Cardiac muscle cell (in vitro differentiated cells and primary cell): Measurements from ENCODE around the gene MAN1B1. TPM values are rescaled to one million over a fixed set of nuclear protein-coding genes. Genes with fewer than 3 reads are reported as not detected.
A peak's percentile ranks its signal among the peaks of the same experiment; 100 is the strongest.

Experiments used
- DNase-seq, 2 donors: peaks; one replicate each; pipeline versions ENCODE4 v3.0.0 to v3.0.0-alpha.2; 2010 to 2017; ENCODE audit warnings: low read depth in 1 of 2, low spot score in 1 of 2
- H3K27ac ChIP-seq: fragments of 200-600 bp; sonication (generic); 2 replicates; pipeline ENCODE4 v1.5.1; 2016
- H3K27me3 ChIP-seq: fragments of 200-600 bp; sonication (generic); 2 replicates; pipeline ENCODE4 v1.6.0; 2016; ENCODE audit warnings: control low read depth
- H3K36me3 ChIP-seq: fragments of 200-600 bp; sonication (generic); 2 replicates; pipeline ENCODE4 v1.5.1; 2016; ENCODE audit warnings: control low read depth
- H3K4me1 ChIP-seq: fragments of 200-600 bp; sonication (generic); 2 replicates; pipeline ENCODE4 v1.8.1; 2017; ENCODE audit warnings: low read depth, mild to moderate bottlenecking, mixed run types
- H3K4me3 ChIP-seq: fragments of 200-600 bp; sonication (generic); 2 replicates; pipeline ENCODE4 v1.5.1; 2016; ENCODE audit warnings: mild to moderate bottlenecking
- H3K9me3 ChIP-seq: fragments of 200-600 bp; sonication (generic); 2 replicates; pipeline ENCODE4 v1.5.1; 2017; ENCODE audit warnings: low read depth, mild to moderate bottlenecking, control low read depth
- polyA plus RNA-seq: library from polyadenylated mRNA; unstranded; fragments of >200 nt; fragmentation: Nextera tagmentation; extraction: Ambion mirVana; gene quantifications from 2 replicates; pipeline ENCODE4 v1.2.1, GENCODE V29; 2016
- total RNA-seq: library from RNA; depleted of rRNA; stranded (reverse); fragments of >200 nt; gene quantifications from 2 replicates; pipeline ENCODE4 v1.2.3, GENCODE V29; 2016
- TF ChIP-seq, protein P1 (sequence below): IDR thresholded peaks from 2 replicates; pipeline ENCODE4 v1.5.1; 2012; ENCODE audit warnings: low read depth, mild to moderate bottlenecking, low read length

Gene MAN1B1
- total and polyA plus RNA-seq, 2 experiments from 2014 or later, result 67.6 to 73.3 TPM

DNA sequence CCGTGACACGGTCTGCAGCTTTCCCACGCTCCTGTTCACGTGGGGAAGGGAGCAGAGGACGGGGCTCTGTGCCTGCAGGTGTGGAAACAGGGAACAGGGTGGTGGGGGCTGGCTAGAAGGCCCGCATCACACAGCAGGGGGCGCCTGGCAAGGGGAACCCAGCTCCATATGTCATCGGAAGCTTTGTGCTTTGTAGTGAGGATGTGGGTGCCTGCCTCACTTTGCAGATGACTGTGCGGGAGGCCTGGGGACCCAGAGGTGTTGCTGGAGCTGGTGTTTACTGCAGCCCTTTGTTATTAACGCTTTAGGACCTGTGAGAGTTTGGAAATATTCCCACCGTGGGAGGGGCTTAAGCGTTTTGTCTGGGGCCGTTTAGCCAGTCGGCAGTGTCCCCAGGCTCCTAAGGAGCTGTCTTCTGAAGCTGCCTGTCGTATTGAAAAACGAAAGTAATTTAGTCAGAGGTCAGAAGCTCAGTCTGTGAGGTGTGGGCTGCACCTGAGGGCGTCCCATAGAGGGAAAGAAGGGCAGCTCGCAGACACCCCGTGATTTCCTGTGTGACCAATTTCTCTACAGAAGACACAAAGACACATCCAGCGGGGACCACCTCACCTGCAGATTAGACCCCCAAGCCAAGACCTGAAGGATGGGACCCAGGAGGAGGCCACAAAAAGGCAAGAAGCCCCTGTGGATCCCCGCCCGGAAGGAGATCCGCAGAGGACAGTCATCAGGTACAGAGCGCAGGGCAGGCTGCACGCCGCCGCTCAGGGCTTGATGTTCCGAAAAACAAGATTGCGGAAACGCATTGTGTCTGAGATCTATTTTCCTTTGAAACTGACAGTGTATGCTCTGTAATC is 9.1 kb downstream of the MAN1B1 start:
- no peak overlapping the region for H3K4me3 ChIP-seq
- DNase-seq, result no peak
- no peaks in the 10 kb centered on the region for H3K4me1 ChIP-seq
- H3K36me3 ChIP-seq, result peaks cover 12% of the 10 kb centered on the region
- no peaks in the 10 kb centered on the region for H3K27me3 ChIP-seq
- no peaks in the 10 kb centered on the region for H3K9me3 ChIP-seq
- TF ChIP-seq, protein P1, sequence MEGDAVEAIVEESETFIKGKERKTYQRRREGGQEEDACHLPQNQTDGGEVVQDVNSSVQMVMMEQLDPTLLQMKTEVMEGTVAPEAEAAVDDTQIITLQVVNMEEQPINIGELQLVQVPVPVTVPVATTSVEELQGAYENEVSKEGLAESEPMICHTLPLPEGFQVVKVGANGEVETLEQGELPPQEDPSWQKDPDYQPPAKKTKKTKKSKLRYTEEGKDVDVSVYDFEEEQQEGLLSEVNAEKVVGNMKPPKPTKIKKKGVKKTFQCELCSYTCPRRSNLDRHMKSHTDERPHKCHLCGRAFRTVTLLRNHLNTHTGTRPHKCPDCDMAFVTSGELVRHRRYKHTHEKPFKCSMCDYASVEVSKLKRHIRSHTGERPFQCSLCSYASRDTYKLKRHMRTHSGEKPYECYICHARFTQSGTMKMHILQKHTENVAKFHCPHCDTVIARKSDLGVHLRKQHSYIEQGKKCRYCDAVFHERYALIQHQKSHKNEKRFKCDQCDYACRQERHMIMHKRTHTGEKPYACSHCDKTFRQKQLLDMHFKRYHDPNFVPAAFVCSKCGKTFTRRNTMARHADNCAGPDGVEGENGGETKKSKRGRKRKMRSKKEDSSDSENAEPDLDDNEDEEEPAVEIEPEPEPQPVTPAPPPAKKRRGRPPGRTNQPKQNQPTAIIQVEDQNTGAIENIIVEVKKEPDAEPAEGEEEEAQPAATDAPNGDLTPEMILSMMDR, result peak; percentile 11
- H3K27ac ChIP-seq, result no peak overlapping the region

DNA sequence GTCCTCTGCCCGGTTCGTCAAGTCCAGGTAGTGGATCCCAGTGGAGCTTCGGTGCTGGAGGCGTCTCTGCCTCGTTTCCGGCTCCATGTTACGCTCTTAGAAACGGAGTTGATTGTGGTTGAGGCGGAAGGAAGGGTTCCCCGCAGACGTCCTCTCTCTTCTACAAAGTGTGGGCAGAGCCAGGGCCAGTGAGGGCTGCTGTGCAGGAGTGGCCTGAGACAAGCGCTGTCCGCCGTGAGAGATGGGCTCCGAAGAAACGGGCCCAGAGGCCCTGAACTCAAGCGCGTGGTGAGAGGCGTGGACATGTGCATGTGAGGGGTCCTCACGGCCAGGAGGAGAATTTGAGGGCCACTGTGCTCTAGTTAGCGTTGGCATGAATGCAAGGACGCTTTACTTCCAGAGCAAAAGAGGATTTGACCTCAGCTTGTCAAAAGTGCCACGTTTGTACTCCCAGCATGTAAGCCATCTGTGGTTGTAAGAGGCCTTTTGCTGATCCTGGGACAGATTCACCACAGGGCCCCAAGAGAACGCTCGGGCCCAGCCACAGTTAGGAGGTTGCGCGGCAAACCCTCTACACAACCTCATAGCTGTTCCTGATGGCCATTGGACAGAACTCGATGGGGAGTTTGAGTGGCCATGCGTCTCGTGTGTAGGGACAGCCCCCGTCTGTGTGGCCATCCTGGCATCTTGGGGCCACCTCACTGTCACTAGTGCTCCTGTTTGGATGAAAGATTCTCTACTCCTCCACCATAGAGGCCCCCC is 10.2 kb downstream of the MAN1B1 start:
- TF ChIP-seq, protein P1, result no peak
- Histone ChIP-seq H3K27me3 (no peaks in the 10 kb centered on the region), H3K27ac (no peak overlapping the region), H3K36me3 (peaks cover 15% of the 10 kb centered on the region), H3K9me3 (no peaks in the 10 kb centered on the region), H3K4me1 (no peaks in the 10 kb centered on the region), H3K4me3 (no peak overlapping the region)
- no peak for DNase-seq

- Histone ChIP-seq H3K36me3 (peaks cover 15% of the 10 kb centered on the region), H3K4me1 (no peaks in the 10 kb centered on the region), H3K9me3 (no peaks in the 10 kb centered on the region), H3K27ac (no peak overlapping the region), H3K27me3 (no peaks in the 10 kb centered on the region), H3K4me3 (no peak overlapping the region)
- no peak for DNase-seq
- TF ChIP-seq, protein P1, result no peak
Measured at GRCh38 chr9:137097761-137098462, 11.1 kb downstream of the MAN1B1 start.

DNA sequence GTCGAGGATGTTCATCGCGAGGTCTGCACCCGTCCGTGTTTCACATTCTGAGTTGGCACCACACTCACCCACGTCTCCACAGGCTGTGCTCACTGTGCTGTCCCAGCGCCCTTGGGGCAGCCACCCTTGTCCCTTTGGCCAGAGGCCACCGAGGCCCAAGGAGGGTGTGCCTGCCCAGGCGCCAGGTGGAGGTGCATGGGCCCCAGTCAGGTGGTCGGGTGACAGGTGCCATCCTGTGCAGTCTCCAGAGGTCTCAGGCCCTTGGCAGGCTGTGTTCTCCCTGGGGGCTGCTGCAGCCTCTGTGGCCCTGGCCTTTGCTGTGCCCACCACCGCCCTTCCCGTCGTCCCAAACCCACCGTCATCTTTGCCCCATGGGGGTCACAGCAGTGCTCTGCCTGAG is 12.4 kb downstream of the MAN1B1 start:
- H3K36me3 ChIP-seq, result peaks cover 20% of the 10 kb centered on the region
- H3K27ac ChIP-seq, result no peak overlapping the region
- no peaks in the 10 kb centered on the region for H3K27me3 ChIP-seq
- TF ChIP-seq, protein P1, result no peak
- no peaks in the 10 kb centered on the region for H3K9me3 ChIP-seq
- H3K4me1 ChIP-seq, result no peaks in the 10 kb centered on the region
- DNase-seq, result no peak
- no peak overlapping the region for H3K4me3 ChIP-seq

DNA sequence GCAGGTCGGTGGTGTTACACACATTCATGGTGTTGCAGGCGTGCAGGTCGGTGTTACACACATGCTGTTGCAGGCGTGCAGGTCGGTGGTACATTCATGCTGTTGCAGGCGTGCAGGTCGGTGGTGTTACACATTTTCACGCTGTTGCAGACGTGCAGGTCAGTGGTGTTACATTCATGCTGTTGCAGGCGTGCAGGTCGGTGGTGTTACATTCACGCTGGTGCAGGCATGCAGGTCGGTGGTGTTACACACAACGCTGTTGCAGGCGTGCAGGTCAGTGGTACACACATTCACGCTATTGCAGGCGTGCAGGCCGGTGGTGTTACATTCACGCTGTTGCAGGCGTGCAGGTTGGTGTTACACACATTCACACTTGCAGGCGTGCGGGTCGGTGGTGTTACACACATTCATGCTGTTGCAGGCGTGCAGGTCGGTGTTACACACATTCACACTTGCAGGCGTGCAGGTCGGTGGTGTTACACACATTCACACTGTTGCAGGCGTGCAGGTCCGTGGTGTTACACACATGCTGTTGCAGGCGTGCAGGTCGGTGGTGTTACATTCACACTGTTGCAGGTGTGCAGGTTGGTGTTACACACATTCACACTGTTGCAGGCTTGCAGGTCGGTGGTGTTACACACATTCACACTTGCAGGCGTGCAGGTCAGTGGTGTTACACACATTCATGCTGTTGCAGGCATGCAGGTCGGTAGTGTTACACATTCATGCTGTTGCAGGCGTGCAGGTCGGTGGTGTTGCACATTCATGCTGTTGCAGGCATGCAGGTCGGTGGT is 16.6 kb downstream of the MAN1B1 start:
- H3K27ac ChIP-seq, result no peak overlapping the region
- TF ChIP-seq, protein P1, result no peak

More for the DNA sequence above, 16.6 kb downstream of the MAN1B1 start:
- Histone ChIP-seq H3K36me3 (peaks cover 31% of the 10 kb centered on the region), H3K4me3 (no peak overlapping the region), H3K27me3 (no peaks in the 10 kb centered on the region), H3K4me1 (no peaks in the 10 kb centered on the region), H3K9me3 (no peaks in the 10 kb centered on the region)
- no peak for DNase-seq
